HFF-Myc (cell line): ENCODE measurements around the gene UGT1A5.

ENCODE experiments used
- DNase-seq: peaks from one replicate; pipeline ENCODE4 v3.0.0-alpha.2; 2011; ENCODE audit warnings: low read depth; ENCODE audit errors: extremely low read depth
- H3K4me3 ChIP-seq: replicated peaks from 2 replicates; pipeline ENCODE4 v1.5.1; 2011; ENCODE audit warnings: low read depth, mild to moderate bottlenecking, control low read depth, low read length
- TF ChIP-seq, protein P1 (sequence below): IDR thresholded peaks from 2 replicates; pipeline ENCODE4 v1.5.1; 2012; ENCODE audit warnings: mild to moderate bottlenecking, low read depth, low read length, control low read depth; ENCODE audit errors: missing control alignments

The UGT1A5 gene

GRCh38 chr2:233705911-233706506, 6.7 kb upstream of the UGT1A5 start:
- TF ChIP-seq, protein P1, sequence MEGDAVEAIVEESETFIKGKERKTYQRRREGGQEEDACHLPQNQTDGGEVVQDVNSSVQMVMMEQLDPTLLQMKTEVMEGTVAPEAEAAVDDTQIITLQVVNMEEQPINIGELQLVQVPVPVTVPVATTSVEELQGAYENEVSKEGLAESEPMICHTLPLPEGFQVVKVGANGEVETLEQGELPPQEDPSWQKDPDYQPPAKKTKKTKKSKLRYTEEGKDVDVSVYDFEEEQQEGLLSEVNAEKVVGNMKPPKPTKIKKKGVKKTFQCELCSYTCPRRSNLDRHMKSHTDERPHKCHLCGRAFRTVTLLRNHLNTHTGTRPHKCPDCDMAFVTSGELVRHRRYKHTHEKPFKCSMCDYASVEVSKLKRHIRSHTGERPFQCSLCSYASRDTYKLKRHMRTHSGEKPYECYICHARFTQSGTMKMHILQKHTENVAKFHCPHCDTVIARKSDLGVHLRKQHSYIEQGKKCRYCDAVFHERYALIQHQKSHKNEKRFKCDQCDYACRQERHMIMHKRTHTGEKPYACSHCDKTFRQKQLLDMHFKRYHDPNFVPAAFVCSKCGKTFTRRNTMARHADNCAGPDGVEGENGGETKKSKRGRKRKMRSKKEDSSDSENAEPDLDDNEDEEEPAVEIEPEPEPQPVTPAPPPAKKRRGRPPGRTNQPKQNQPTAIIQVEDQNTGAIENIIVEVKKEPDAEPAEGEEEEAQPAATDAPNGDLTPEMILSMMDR = no peak
- no peak overlapping the region for H3K4me3 ChIP-seq
- no peak for DNase-seq

DNA sequence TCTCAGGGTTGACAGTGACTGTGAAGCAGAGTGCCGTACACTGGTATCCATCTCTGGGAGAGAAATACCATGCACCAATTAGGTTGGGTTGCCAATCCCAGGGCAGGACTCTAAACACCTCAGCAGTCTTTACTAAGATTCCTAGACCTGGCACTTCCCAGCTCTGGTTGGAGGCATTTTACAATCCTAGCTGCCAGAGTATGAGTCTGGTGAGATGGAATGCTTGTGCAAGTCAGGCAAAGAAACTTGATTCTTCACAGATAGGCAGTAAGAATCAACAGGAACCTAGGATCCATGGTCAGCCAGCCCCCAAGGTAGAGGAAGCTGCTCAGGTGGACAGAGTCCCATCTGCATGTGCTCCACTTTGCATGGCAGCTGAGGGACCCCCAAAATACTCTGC, 6.0 kb upstream of the UGT1A5 start:
- TF ChIP-seq, protein P1 = no peak
- DNase-seq = no peak
- no peak overlapping the region for H3K4me3 ChIP-seq

- no peak for DNase-seq
- TF ChIP-seq, protein P1 = no peak
- H3K4me3 ChIP-seq = no peak overlapping the region
These were observed 4.6 kb upstream of the UGT1A5 start for GRCh38 chr2:233707940-233708644.

GRCh38 chr2:233708942-233709341, 3.8 kb upstream of the UGT1A5 start:
- H3K4me3 ChIP-seq = no peak overlapping the region
- no peak for DNase-seq
- TF ChIP-seq, protein P1 = no peak

GRCh38 chr2:233711312-233712008, 1.2 kb upstream of the UGT1A5 start:
- DNase-seq = peak; percentile 47
- TF ChIP-seq, protein P1 = peak; percentile 97

GRCh38 chr2:233713262-233713615, 532 bp downstream of the UGT1A5 start:
- TF ChIP-seq, protein P1 = no peak
- no peak for DNase-seq

More at GRCh38 chr2:233711312-233712008, 1.2 kb upstream of the UGT1A5 start:
- no peak overlapping the region for H3K4me3 ChIP-seq

More at GRCh38 chr2:233713262-233713615, 532 bp downstream of the UGT1A5 start:
- H3K4me3 ChIP-seq = no peak overlapping the region
